ENCODE data around the gene BCAT1.

DNA sequence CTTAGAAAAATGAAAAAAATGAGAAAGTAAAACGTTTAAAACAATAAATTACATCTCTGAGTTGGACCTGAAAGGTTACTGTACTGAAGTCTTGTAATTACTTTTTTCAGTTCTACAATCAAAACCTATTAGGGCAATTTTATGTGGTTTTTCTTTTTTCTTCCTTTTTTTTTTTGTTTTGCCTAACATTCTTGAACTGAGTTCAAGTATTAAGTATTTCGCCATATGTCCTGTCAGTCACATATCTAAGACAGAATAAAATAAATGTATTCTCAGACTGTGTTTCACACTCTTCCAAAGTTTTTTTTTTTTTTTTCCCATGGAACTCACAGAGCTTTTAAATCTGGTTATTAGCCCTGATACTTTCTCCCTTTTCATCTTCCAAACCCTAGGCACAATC is 172.0 kb downstream of the BCAT1 start:
- TF ChIP-seq, protein P1, sequence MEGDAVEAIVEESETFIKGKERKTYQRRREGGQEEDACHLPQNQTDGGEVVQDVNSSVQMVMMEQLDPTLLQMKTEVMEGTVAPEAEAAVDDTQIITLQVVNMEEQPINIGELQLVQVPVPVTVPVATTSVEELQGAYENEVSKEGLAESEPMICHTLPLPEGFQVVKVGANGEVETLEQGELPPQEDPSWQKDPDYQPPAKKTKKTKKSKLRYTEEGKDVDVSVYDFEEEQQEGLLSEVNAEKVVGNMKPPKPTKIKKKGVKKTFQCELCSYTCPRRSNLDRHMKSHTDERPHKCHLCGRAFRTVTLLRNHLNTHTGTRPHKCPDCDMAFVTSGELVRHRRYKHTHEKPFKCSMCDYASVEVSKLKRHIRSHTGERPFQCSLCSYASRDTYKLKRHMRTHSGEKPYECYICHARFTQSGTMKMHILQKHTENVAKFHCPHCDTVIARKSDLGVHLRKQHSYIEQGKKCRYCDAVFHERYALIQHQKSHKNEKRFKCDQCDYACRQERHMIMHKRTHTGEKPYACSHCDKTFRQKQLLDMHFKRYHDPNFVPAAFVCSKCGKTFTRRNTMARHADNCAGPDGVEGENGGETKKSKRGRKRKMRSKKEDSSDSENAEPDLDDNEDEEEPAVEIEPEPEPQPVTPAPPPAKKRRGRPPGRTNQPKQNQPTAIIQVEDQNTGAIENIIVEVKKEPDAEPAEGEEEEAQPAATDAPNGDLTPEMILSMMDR (IDR thresholded peaks at IDR 0.05; ENCODE audit: low read depth, low read length, poor library complexity, severe bottlenecking), result no peak
- no peak for TF ChIP-seq EZH2phosphoT487 (IDR thresholded peaks at IDR 0.05; ENCODE audit: borderline replicate concordance, low read length)

Measured in DOHH2 (cell line).